Measurements from ENCODE around the gene OPTC. TPM values are rescaled to one million over a fixed set of nuclear protein-coding genes. Genes with fewer than 3 reads are reported as not detected.
"Not testable (repeated sequence)": the region's sequence is repeated elsewhere in the genome, so short reads cannot be mapped to it uniquely, and the experiment has no call there.

The OPTC gene
- total RNA-seq, 1 experiment from 2014 or later: not detected

- H3K9me3 ChIP-seq (ENCODE audit: control insufficient read depth in 1 of 2, insufficient read depth in 1 of 2, low read depth in 1 of 2, low read length in 2 of 2): no peaks in the 10 kb centered on the region; a peak in 1 of 4 replicates
- H3K4me3 ChIP-seq (replicated peaks in 1 of 2; ENCODE audit: low read depth in 1 of 2, low read length in 2 of 2): no peak overlapping the region
- no peaks in the 10 kb centered on the region for H4K20me1 ChIP-seq (ENCODE audit: insufficient read depth)
- peaks cover 27% of the 10 kb centered on the region for H3K27me3 ChIP-seq (ENCODE audit: insufficient read depth, low read length)
- no peak overlapping the region for H3K9ac ChIP-seq (ENCODE audit: low read length)
- no peaks in the 10 kb centered on the region for H3K79me2 ChIP-seq (ENCODE audit: insufficient read depth, low read length)
- no peaks in the 10 kb centered on the region for H3K36me3 ChIP-seq (ENCODE audit: control insufficient read depth in 1 of 2, insufficient read depth in 2 of 2, low read length in 2 of 2)
- no peaks in the 10 kb centered on the region for H3K9me2 ChIP-seq (ENCODE audit: insufficient read depth)
- intact Hi-C loops (cut with micrococcal nuclease): no loop called here
- no peak overlapping the region for H3K27ac ChIP-seq (ENCODE audit: low read depth, low read length)
- no TSS peak for BruUV-seq (replicated peaks)
- DNase-seq (ENCODE audit: low read depth, low spot score) (no peak), ATAC-seq (no peak)
- no peaks in the 10 kb centered on the region for H3K4me1 ChIP-seq (ENCODE audit: control insufficient read depth in 1 of 2, insufficient read depth in 2 of 2, low read length in 2 of 2)
- RAD21 ChIA-PET (ENCODE audit: low non-redundant PET in 1 of 2, low total read pairs in 2 of 2, uncharacterized antibody in 2 of 2, unreplicated experiment in 2 of 2): no interaction called here
- TF ChIP-seq CBX3 (IDR thresholded peaks at IDR 0.05; ENCODE audit: low read depth) (no peak), ELF1 (IDR thresholded peaks at IDR 0.05; ENCODE audit: borderline replicate concordance, low read depth) (no peak), ATF3 (IDR thresholded peaks at IDR 0.05) (no peak), RAD21 (IDR thresholded peaks at IDR 0.05; ENCODE audit: low read depth) (no peak), CEBPB (IDR thresholded peaks at IDR 0.05; ENCODE audit: low read depth) (no peak), ZFX (IDR thresholded peaks at IDR 0.05) (no peak), POLR2A (IDR thresholded peaks at IDR 0.05; ENCODE audit: borderline replicate concordance, extremely low read depth, insufficient read depth, insufficient read length) (no peak), TCF7L2 (IDR thresholded peaks at IDR 0.05; ENCODE audit: borderline replicate concordance, extremely low read depth, insufficient read depth, insufficient read length) (no peak), REST (IDR thresholded peaks at IDR 0.05; ENCODE audit: low read depth) (no peak), EZH2phosphoT487 (IDR thresholded peaks at IDR 0.05; ENCODE audit: borderline replicate concordance) (no peak), SP1 (IDR thresholded peaks at IDR 0.05; ENCODE audit: low read depth) (no peak), EZH2 (IDR thresholded peaks at IDR 0.05) (no peak), MAX (IDR thresholded peaks at IDR 0.05) (no peak), SIN3A (IDR thresholded peaks at IDR 0.05; ENCODE audit: low read depth) (no peak), EGR1 (IDR thresholded peaks at IDR 0.05; ENCODE audit: low read depth) (no peak), SRF (IDR thresholded peaks at IDR 0.05; ENCODE audit: low read depth) (no peak), YY1 (IDR thresholded peaks at IDR 0.05; ENCODE audit: extremely low read depth, insufficient replicate concordance, low read depth, low read length) (no peak), JUND (IDR thresholded peaks at IDR 0.05) (no peak)
- H2AFZ ChIP-seq (ENCODE audit: low read depth, low read length, poor library complexity, severe bottlenecking): no peak overlapping the region
- POLR2A ChIA-PET: no interaction called here
- no peak overlapping the region for H3K4me2 ChIP-seq (ENCODE audit: low read length)
- CTCF ChIA-PET: interaction anchor here (1.3 kb wide), 1 partner anchor 408 kb away, joined by 3 read pairs; no protein-coding TSS in a partner anchor
Measured at GRCh38 chr1:203447151-203447550, 46.8 kb upstream of the OPTC start.

- BruUV-seq (replicated peaks); H3K9me2 ChIP-seq (ENCODE audit: insufficient read depth); H3K4me2 ChIP-seq (ENCODE audit: low read length); H2AFZ ChIP-seq (ENCODE audit: low read depth, low read length, poor library complexity, severe bottlenecking); H3K4me1 ChIP-seq (ENCODE audit: control insufficient read depth in 1 of 2, insufficient read depth in 2 of 2, low read length in 2 of 2); POLR2A ChIA-PET; H4K20me1 ChIP-seq (ENCODE audit: insufficient read depth); H3K79me2 ChIP-seq (ENCODE audit: insufficient read depth, low read length); RAD21 ChIA-PET (ENCODE audit: low non-redundant PET in 1 of 2, low total read pairs in 2 of 2, uncharacterized antibody in 2 of 2, unreplicated experiment in 2 of 2); H3K36me3 ChIP-seq (ENCODE audit: control insufficient read depth in 1 of 2, insufficient read depth in 2 of 2, low read length in 2 of 2); H3K9ac ChIP-seq (ENCODE audit: low read length); H3K27ac ChIP-seq (ENCODE audit: low read depth, low read length); intact Hi-C loops (cut with micrococcal nuclease); DNase-seq (ENCODE audit: low read depth, low spot score); H3K4me3 ChIP-seq (replicated peaks in 1 of 2; ENCODE audit: low read depth in 1 of 2, low read length in 2 of 2); H3K9me3 ChIP-seq (ENCODE audit: control insufficient read depth in 1 of 2, insufficient read depth in 1 of 2, low read depth in 1 of 2, low read length in 2 of 2); ATAC-seq: not testable (repeated sequence)
- H3K27me3 ChIP-seq (ENCODE audit: insufficient read depth, low read length): peaks cover 27% of the 10 kb centered on the region
- CTCF ChIA-PET: interaction anchor here (1.3 kb wide), 1 partner anchor 408 kb away, joined by 3 read pairs; no protein-coding TSS in a partner anchor
Measured at GRCh38 chr1:203447598-203447997, 46.4 kb upstream of the OPTC start.
